Stimulated activated CD8-positive, alpha-beta memory T cell treated with anti-CD3 and anti-CD28 coated beads, Interleukin-12 subunit alpha, Interleukin-12 subunit beta, amount 100 ng/mL, for 1 hour (primary cell): ENCODE data around the gene DIAPH2.
"Not testable (repeated sequence)": the region's sequence is repeated elsewhere in the genome, so short reads cannot be mapped to it uniquely, and the experiment has no call there.

Source experiments
- DNase-seq: peaks from one replicate; pipeline ENCODE4 v3.0.0-alpha.2; 2020; ENCODE audit warnings: low read depth

Gene DIAPH2

DNA sequence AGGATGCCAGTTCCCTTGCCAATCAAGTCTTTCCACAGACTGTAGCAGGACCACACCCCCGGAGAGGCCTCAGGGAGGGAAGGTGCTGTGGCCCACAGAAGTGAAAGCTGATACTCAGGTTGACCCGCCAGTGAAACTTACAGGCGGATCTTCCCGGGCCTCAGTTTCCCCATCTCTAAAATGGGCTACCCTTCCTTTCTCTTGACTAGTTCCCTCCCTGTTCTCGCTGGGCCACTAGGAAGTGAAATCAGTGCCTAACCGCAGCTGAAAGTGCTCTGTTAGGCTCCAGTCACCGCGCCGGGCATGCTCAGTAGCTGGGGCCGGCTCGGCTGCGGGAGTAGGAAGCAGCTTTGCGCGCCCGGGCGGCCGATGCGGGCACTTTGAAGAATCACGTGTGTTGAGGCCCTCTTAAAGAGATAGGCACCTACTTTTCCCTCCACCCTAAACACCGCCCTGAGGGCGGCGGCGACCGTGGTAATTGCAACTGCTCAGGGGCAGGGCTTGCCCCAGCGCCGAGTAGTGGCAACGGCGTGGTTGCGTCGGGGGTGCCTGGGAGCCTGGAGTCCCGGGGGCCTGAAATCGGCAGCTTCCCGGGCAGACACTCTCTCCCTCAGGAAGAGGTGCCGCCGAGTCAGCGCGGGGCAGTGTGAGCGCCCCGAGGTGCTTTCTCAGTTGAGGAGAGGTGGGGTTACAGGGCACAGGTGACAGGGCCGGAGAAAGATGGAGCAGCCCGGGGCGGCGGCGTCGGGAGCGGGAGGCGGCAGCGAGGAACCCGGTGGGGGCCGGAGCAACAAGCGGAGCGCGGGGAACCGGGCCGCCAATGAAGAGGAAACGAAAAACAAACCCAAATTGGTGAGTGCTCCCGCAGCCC is at the start of gene DIAPH2:
DIAPH2 (plus strand) TSS at position 504 of the 871 bp plus-strand sequence.
- DNase-seq = peak; percentile 51

DNA sequence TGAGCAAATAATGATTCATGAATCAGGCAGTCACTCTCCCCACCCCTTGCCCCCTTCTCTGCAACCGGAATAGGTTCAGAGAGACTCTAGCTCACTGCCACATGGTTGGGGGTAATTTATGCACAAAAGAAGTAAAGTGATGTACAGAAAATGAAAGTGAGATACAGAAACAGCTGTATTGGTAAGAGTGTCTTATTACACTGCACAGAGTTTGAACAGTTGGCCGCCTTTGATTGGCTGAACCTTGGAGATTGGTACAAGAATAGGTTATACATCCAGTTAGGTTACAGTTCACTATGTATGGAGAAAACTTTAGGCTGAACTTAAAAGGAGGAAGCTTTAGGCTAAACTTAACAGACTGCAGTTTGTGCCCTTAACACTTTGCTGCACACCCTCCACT is 34.6 kb upstream of the DIAPH2 start:
- DNase-seq = no peak

DNA sequence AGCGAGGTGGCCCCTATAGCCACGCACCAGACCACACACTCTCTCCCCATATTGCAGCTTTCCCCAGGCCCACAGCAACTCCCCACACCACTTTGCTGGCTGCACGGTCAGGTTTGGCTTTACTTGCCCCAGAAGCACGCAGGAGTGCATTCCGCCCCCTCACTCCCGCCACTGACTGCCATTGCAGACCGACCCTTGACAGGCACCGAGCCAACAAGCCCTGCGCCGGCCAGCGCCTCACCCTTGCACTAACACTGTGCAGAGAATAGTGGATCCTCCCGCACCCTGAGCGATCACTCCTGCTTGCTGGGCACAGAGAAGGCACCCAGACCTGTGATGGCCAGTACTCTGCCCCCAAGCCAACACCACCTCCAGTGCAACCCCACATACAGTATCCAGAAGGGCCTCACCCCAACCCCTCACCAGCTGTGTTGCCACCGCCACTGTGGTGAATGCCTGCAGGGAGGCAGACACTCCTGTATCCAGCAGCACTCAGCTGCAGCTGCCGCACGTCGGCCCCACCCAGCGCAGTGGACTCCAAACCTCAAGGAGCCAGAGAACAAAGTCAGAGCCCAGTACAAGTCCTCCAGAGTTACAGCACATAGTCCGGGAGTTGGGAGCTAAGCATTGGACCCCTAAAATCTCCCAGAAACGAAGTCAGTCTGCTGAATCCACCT is 28.6 kb upstream of the DIAPH2 start:
- DNase-seq = no peak

DNA sequence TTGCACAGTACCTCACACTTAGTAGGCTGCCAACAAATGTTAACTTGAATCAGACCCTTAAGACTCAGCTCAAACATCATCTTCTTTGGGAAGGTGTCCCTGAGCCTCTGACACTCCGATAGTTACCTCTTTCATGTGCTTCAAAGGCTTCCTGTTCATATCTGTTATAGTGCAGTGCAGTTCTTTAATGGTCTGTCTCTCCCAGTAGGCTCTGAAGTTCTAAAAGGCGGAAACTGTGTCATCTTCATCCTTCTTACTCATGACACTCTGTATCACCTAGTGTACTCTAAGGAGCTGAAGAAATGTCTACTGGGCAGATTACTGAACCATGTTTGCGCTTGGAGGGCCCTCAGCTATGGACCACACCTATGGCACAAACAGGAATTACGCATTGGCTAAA is 2.1 kb upstream of the DIAPH2 start:
- DNase-seq = no peak

DNA sequence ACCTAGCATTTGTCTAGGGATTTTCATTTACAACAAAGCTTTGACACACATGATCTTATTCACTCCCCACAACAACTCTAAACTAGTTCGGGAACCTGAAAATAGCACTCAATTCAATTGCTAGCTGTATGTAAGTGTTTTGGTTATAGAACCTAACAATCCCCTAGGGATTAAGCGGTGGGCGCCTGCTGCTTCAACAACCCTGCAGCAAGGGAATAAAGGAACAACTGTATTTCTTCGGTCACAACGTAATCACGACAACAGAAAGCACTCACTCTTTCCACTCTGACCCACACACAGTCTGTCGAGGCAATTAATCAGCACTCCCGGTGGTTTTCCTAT is 674 bp upstream of the DIAPH2 start:
- DNase-seq = no peak

DNA sequence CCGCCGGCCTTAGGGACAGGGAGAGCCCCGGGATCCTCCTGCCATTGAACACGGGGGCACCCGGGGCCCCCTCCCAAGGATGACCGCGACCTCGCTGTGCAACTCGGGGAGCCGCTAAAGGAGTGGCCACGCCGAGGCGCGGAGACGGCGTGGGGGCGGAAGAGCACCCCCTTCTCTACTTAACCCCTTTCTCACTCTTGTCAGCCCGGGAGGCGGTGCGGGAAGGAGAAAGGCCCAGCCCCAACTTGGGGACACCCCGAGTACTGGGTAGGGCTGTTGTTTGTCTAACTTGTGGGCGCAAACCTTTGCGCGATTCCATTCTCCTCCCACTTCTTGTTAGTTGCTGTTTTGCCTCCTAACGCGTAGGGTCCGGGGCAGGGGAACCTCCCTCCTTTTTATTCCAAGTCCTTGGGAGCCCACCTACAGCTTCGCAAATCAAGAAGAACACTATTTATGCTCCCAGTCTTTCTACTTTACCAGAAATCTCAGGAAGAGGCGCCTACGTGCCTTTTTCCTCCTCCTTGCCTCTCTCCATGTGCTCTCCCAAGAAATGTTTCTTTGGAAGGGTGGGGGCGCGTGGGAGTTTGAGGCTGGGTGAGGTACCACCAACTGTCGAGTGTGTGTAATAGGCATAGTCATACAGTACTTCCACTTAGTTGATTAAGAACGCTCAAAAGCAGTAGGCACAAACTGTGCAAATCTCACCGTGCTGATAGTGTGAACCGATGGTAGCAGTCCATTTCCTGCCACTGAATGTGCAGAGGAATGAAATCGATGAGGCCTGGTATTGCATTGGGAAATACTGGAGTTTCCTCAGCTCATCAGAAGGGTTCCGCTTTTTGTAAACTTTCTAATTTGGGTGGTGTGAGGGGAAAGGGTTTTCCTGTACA is 813 bp downstream of the DIAPH2 start:
- DNase-seq = no peak

DNA sequence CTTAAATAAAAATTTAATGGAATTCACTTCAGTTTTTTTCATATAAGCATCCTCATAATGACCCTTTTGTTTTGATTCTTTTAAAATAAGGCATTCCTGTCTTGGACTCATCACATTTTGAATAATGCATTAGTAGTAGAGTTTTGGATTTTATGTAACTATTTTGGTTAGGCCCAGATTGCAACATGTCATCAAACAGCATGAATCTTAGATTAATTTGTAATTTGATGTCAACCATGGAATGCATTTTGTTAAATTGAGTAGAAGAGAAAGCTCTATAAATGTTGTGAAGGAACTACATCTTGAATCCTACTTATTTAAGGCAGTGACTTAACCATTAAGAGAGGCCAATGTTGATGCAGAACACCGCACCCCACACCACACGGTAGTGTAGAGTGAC is 3.1 kb downstream of the DIAPH2 start:
- DNase-seq = no peak

DNA sequence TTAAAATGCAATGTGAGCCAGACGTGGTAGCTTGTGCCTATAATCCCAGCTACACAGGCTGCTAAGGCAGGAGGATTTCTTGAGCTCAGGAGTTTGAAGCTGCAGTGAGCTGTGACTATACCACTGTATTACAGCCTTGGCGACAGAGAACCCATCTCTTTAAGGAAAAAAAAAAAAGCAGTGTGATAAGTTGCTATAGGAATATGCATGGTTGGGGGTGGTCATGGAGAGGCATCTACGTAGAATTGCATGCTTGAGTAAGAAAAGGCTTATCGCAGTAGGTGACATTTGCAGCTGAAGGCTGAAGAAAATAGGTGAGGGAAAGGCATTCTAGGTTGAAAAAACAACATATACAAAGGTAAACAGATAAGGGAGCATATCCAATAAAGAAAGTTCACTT is 4.1 kb downstream of the DIAPH2 start:
- DNase-seq = no peak

DNA sequence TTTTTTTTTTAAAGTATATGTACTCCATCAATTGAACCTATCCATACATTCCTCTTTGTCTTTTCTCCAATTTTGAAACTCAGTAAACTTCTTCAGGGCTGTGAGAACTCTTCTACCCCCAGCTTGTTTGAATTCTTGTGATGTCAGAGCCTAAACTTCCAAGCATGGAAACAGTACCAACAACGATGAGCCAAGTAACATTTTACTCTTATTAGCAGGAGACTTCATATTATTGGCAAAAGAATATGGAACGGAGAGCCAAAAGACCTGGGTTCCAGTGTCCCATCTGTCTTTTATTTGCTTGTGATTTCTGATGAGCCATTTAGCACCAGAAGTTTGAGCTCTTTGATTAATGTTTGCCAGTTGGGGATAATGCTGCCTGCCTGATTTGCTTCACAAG is 5.3 kb downstream of the DIAPH2 start:
- DNase-seq = no peak

DNA sequence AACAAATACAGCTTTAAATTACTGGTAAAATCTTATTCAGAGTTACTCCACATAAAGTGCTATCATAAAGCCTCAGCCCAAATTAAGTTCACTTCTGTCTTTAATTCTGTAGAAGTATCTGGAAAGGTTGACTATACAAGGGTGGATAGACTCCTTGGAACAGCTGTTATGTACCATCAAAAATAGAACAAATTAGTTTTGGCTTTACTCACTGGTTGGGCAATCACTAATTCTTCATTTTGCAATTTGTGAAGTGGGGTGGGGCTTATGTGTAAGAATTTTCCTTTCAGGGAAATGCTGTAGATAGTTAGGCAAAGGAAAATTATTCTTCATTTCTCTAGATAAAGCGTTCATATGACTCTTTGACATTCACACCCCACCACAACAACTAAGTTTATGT is 7.8 kb downstream of the DIAPH2 start:
- no peak for DNase-seq

DNA sequence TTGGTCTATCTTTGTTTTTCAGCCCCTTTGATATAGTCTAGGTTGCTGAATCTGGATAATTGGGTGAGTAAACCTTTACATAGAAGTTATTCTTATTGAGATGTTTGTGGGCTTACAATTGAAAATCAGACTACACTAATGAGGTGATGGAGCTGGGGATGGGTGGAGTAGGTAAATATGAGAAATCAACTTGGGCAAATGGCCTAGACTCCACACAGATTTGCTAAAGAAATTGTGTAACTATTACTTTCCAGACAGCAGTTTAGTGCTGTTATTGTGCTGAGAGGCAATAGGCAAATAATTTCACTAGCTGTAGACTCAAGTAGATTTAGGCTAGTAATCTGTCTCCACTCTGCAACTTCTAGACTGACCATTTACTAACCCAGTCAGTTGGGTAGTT is 8.2 kb downstream of the DIAPH2 start:
- DNase-seq = no peak

DNA sequence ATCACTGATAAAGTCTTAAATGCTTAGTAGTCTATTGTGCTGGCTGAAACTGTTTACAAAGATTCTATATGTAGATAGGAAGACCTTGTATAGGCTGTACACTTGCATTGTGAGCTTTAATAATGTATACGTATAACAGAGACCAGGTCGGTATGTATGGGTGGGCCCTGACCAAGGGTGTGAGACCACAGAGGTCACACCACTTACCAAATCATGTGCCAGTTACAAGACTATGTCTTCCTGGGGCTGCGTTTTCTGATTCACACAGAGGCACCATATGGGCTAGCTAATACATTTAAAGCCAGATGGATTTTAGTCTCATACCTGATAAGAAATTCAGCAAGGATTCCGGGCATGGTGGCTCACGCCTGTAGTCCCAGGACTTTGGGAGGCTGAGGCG is 8.8 kb downstream of the DIAPH2 start:
- no peak for DNase-seq

DNA sequence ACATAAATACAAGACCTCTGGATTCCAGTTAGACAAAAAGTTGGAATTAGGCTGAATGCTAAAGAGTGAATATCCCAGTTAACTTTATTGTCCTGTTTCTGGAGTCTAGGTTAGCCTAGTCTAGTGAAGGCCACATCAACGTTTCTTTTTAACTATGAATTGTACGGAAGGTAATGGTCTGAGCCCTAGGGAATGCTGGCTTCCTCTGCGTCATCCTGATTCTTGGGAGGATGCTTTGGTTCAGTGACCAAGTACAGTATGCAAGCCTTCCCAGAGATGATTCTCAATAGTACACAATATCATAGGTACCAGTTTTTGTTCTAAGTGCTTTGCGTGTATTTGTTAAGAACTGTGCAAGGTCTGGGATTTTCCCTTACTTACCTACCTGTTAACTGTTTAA is 11.8 kb downstream of the DIAPH2 start:
- no peak for DNase-seq

DNA sequence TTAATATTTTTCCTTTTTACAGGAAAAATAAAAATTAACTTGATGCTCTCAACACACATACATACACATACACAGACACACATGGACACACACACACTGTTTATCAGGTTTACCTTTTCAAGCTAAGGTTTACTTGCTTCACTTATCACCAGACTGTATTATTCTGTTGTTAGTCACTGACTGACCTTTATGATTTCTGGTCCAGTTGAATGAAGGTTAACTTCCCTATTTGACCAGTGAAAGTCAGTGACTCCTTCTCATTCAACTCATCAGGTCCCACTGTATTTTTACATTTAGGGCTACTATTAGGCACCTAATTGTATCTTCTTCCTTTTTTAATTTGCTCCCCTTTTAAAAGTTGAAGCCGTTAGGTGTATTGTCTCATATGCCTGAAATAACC is 16.0 kb downstream of the DIAPH2 start:
- DNase-seq = no peak

DNA sequence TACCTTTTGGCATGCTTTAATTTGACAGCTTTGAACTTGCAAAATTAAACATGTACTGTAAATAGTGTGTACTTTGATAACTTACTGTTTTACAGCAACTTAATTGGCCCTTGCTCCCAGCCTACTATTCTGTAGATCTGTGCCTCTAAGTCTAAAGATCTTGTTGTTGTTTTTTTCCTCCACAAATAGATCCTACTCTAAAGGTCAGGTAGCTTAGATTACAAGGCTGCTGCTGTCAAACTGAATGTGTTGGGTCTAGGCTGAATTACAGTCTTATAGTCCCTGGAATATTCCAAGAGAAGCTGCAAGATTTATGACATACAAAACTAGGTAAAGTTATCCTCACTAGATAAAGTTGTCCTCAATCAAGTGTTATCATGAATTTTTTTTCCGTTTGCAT is 18.7 kb downstream of the DIAPH2 start:
- DNase-seq = no peak

DNA sequence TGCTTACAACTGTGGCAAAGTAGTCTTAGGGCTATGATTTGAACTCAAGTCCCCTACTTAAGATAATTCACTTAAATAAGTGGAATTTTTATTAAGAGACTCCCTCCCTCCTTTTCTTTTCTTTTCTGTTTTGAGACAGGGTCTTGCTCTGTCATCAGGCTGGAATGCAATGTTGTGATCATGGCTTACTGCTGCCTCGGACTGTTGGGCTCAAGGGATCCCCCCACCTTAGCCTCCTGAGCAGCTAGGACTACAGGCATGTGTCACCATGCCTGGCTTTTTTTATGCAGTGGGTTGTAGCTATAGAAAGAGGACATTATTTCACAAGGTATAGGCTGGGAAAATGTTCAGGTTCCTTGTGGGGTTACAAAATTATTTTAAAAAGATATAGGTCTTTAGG is 19.2 kb downstream of the DIAPH2 start:
- no peak for DNase-seq

DNA sequence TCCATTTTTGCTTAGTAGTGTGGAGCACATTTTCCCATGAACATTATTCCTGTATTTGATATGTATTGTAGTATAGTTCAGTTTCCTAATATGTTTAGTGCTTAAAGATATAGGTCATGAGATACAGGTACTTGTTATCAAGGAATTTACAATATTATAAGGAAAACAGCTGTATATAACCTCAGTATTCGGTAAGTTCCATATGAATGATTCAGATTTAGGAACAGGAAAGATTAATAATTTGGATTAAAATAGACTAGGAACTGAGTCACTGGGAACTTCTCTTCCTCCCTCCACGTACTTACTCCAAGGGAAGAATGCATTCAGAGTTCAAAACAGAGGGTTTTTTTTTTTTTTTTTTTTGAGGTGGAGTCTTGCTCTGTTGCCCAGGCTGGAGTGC is 20.0 kb downstream of the DIAPH2 start:
- no peak for DNase-seq

DNA sequence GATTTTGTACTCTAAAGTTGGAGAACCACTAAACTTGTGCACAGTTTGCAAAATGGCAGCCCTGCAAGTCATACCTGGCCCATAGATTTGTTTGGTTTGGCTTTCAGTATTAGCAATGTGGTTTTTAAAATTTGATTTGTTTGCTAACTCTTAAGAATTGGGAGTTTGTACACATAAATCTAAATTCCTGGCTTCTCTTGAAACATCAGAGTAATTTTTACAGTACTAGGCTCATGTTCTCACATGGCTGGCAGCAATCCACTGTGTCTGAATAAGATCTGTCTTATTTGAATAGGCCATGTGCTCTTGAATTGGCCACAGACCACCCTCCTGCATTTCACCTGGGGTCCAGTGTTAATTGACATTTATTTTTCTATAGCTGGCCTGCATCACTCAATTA is 21.3 kb downstream of the DIAPH2 start:
- no peak for DNase-seq

DNA sequence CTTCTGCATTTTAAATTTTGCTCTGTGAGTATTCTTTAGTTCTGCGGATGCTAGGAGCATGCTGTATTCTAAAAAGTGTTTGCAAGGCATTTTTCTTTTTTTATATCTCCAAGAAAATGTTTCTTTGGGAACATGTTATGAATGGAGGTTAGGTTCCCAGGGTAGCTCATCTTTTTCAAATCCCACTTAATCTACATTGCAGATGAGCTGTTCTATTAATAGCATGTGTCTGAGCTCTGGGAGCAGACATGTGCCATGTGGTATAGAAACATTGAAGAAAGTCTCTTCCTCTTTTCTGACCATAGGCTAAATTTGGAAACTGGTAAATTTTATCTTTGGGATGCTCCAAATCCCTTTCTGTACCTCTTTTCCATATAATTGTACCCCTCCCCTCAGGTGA is 23.2 kb downstream of the DIAPH2 start:
- DNase-seq = no peak

DNA sequence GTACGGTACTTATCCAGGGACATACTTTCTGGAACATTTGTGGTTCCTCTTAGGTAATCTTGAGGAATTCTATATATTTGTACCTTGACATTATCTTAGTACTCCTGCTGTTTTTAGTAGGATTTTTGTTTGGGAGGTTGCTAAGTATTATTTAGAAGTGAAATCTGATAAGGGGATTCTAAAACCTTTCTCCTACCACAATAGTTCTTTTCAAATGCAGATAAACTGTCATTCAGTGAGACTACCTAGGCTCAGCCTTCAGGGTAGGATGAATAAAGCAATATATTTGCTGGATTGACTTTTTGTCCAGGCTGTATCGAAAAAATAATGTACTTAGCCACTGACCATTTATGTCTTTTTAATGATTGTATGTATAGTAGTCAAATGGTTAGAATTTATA is 25.4 kb downstream of the DIAPH2 start:
- no peak for DNase-seq

DNA sequence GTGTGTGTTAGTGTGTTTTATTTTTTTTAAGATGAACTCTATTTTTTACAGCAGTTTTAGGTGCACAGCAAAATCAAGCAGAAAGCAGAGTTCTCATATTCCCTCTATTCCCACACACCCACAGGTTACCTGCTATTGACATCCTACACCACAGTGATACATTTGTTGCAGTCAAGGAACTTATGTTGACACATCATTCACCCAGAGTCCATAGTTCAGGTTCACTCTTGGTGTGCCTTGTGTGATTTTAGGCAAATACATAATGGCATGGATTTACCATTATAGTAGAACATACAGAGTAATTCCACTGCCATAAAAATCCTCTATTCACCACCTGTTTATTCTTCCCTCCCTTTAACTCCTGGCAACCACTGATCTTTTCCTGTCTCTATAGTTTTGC is 28.7 kb downstream of the DIAPH2 start:
- no peak for DNase-seq

DNA sequence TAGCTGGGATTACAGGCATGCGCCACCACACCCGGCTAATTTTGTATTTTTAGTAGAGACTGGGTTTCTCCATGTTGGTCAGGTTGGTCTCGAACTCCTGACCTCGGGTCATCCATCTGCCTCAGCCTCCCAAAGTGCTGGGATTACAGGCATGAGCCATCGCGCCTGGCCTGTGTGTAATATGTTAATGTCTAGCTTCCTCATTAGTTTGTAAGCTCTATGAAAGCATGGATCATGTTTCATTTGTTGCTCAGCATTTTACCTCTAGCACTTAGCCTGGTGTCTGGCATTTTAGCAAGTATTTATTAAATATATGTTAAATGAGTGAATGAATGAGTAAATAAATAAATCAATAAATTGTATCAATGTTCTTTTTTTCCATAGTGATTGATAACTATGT is 29.8 kb downstream of the DIAPH2 start:
- not testable (repeated sequence) for DNase-seq

DNA sequence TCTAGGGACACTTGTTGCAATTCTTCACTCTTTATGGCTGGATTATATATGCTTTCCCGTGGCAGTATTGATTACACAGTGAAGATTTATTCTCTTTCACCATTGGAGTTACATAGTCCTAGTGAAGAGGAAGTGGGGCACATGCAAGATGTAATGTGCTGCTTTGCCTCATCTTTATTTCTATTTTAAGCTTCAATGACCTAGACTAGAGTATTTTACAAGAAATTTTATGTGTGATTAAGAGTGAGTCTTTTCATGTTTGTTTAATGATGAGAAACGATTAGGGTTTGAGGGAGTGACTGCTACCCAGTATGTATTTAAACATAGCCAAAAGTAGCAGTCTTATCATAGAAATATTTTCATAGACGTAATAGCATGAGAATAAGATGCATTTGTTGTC is 30.8 kb downstream of the DIAPH2 start:
- no peak for DNase-seq
